GM12892 (cell line): Measurements from ENCODE around the gene INF2.

Source experiments
- DNase-seq: peaks from one replicate; pipeline ENCODE4 v3.0.0; 2011; ENCODE audit not compliant: insufficient read length
- FAIRE-seq: peaks from 2 replicates; lab custom pipeline; 2011; peaks lifted over from hg19 to GRCh38; lab: Jason Lieb, UNC
- POLR2A ChIP-seq: IDR thresholded peaks from 2 replicates; pipeline ENCODE4 v1.6.1; 2011; ENCODE audit warnings: low read depth, low read length, control low read depth
- POLR2AphosphoS5 ChIP-seq: IDR thresholded peaks from 2 replicates; pipeline ENCODE4 v1.6.1; 2011; ENCODE audit warnings: low read depth, low read length, control low read depth
- TAF1 ChIP-seq: IDR thresholded peaks from 2 replicates; pipeline ENCODE4 v1.6.1; 2011; ENCODE audit warnings: low read depth, mild to moderate bottlenecking, control low read depth, low read length, borderline replicate concordance

INF2 gene

DNA sequence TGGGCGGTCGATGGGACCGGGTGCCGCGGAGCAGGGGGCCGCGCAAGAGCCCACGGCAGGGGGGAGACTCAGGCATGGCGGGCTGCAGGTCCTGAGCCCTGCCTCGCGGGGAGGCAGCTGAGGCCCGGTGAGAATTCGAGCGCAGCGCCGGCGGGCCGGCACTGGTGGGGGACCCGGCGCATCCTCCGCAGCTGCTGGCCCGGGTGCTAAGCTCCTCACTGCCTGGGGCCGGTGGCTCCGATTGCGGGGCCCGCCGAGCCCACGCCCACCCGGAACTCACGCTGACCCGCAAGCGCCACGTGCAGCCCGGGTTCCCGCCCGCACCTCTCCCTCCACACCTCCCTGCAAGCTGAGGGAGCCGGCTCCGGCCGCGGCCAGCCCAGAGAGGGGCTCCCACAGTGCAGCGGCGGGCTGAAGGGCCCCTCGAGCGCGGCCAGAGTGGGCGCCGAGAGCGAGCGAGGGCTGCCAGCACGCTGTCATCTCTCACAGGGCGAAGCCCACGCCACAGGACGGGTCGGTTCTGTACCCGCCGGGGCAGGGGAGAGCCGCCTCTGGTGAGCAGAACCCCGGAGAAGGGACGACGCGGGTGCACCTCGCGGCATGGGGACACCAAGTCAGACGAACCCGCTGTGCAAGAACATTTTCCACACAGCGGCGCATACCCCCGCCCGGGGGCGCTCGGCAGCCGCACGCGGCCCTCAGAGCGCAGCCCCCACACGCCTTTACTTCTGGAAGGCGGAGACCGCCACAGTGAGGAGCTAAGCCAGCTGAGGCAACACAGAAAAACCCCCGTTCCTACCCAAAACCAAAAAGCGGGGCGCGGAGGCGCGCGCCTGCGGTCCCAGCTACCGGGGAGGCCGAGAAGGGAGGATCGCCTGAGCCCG, 62.4 kb downstream of the INF2 start:
- FAIRE-seq (no peak), DNase-seq (no peak)
- no peak for TF ChIP-seq POLR2AphosphoS5
- TF ChIP-seq TAF1: no peak
- no peak for TF ChIP-seq POLR2A

DNA sequence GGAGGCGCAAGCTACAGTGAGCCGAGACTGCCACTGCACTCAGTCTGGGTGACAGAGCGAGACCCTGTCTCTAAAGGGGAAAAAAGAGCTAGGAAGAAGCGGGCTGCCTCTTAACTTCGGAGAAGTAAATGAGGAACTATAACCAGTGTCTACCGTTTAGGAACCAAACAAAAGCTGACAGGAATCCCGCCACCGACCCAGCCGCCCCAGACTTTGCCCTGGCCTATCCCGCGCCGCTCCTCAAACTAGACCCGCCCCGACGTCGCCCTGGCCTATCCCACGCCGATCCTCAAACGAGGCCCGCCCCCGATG, 63.0 kb downstream of the INF2 start:
- TF ChIP-seq TAF1 (no peak), POLR2AphosphoS5 (peak; percentile 61; the same call in 1 of the 2 replicates), POLR2A (peak; percentile 60; the same call in 1 of the 2 replicates)
- no peak for FAIRE-seq
- no peak for DNase-seq

GRCh38 chr14:104752735-104753527, 63.5 kb downstream of the INF2 start, which contains the start of gene SIVA1:
TSS of gene SIVA1 (plus strand) at chr14:104753147. CDS start at chr14:104753202, 55 bp downstream.
- TF ChIP-seq TAF1 (peak; percentile 45; the same call in 1 of the 2 replicates), POLR2AphosphoS5 (peak; percentile 81), POLR2A (peak; percentile 87)
- DNase-seq: peak; percentile 100
- peak; percentile 100 for FAIRE-seq

DNA sequence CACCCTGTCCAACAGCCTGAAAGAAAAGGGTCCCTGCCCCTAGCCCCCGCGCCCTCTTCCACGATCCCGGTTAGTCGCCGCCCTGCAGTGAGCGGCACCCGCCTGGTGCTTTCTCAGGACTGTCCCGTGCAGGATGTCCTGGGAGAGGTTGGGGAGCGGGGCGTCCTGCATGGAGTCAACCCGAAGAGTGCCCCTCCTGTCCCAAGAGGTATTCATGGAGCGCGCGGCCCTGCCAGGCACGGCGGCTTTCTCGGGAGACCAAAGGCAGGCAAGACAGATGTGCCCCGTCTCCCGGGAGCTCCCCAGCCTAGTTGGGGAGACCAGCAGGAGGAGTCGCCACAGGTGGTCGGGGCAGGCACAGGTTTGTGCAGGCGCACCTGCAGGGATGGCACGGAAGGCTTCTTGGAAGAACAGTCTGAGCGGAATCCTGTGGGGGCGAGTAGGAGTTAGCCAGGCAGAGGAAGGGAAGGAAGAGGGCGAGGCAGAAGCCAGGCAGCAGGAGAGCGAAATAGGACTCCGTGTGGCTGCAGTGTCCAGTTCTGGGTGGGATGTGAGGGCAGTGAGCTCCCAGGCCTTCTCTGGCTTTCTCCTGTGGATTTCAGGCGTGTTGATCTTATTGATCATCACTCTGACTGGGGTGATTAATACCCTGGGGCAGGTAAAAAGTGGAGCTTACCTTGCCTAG, 64.3 kb downstream of the INF2 start:
- FAIRE-seq (no peak), DNase-seq (no peak)
- TF ChIP-seq POLR2A (no peak), POLR2AphosphoS5 (no peak), TAF1 (no peak)

- TF ChIP-seq TAF1 (no peak), POLR2A (no peak), POLR2AphosphoS5 (no peak)
- DNase-seq (no peak), FAIRE-seq (no peak)
These were observed 64.9 kb downstream of the INF2 start for GRCh38 chr14:104754213-104754851.

DNA sequence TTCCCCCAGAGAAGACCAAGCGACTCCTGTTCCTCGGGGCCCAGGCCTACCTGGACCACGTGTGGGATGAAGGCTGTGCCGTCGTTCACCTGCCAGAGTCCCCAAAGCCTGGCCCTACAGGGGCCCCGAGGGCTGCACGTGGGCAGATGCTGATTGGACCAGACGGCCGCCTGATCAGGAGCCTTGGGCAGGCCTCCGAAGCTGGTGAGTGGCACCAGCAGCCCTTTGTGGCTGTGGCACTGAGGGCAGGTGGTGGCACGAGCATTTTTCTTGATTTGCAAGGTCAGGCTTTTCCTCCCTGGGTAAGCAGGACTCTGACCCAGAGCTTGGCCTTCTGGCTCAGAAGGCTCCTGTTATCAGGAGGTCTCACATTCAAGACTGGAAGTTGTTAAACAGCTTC, 66.2 kb downstream of the INF2 start:
- FAIRE-seq: no peak
- no peak for TF ChIP-seq POLR2AphosphoS5
- TF ChIP-seq POLR2A: no peak
- TF ChIP-seq TAF1: no peak

DNA sequence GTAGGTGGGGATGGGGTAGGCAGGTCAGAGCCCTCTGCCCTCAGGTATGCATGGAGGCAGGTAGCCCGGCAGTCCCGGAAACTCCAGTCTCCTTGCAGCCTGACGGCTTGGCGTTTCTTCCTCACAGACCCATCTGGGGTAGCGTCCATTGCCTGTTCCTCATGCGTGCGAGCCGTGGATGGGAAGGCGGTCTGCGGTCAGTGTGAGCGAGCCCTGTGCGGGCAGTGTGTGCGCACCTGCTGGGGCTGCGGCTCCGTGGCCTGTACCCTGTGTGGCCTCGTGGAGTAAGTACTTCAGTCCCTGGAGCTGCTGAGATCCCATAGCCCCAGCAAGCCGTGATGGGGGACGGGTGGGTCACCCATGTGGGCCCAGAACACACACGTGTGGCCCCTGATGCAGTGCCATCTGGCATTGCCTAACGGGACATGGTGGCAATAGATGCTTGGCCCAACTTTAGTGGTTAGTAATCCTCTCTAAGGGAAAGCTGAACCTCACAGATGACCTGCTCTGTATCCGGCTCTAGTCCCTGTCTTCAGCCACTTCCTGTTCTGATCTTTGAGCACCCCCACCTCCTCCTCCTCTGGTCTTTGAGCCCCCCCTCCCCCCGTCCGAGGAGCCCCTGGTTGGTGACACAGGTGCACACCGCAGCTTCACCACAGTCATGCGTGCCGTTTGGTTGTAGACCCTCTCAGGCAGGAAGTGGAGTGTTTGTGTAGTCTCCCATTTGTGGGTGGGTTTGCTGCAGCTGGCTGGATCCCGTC, 67.2 kb downstream of the INF2 start:
- DNase-seq (no peak), FAIRE-seq (no peak)
- TF ChIP-seq POLR2A (no peak), POLR2AphosphoS5 (no peak), TAF1 (no peak)

More for the DNA sequence above, 66.2 kb downstream of the INF2 start:
- DNase-seq: no peak

GRCh38 chr14:104757238-104757585, 67.8 kb downstream of the INF2 start:
- no peak for FAIRE-seq

DNA sequence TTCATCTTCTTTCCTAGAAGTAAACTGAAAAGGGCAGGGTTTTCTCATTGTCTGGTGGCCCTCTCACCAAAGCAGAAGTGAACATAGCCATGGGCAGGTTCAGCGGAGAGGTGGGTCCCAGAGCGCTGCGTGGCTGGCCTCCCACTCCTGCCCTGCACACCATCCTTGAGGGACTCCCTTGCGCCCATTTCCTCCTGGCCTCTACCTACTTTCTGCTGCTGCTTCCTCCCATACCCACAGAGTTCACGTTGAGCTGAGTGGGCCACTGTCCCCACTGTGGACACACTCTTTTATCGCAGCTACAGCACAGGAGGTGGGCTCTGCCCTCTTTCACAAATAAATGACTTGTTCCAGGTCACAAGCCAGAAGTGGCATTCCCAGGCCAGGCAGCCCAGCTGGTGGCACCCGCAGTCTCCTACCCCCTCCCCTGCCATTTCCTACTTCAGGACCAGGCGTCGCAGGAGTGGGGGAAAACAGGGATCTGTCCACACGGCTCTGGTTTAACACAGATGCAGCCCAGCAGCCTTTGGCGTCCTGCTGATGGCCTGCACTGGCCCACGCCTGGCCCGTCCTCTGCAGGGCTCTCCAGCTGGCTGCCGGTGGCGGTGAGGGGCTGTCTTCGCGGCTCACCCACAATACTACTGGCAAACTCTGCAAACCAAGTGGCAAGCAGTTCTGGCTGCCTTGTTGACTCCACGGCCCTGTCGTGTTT, 68.4 kb downstream of the INF2 start:
- TF ChIP-seq POLR2A (no peak), TAF1 (no peak), POLR2AphosphoS5 (no peak)
- FAIRE-seq (no peak), DNase-seq (no peak)

More at GRCh38 chr14:104757238-104757585, 67.8 kb downstream of the INF2 start:
- DNase-seq: no peak
- TF ChIP-seq POLR2AphosphoS5 (no peak), TAF1 (no peak), POLR2A (no peak)
